SIG-M5 treated with dmso at 0.1 percent for 504 hours (cell line): Measurements from ENCODE around the gene NPIPB6.

Source experiments
- DNase-seq: peaks from one replicate; lab custom pipeline; 2025; ENCODE audit not compliant: unreplicated experiment; lab: John Stamatoyannopoulos, UW

The NPIPB6 gene

GRCh38 chr16:28300327-28300726, 63.0 kb downstream of the NPIPB6 start:
- DNase-seq = no peak

GRCh38 chr16:28298511-28298878, 64.8 kb downstream of the NPIPB6 start:
- no peak for DNase-seq

GRCh38 chr16:28297784-28298510, 65.4 kb downstream of the NPIPB6 start:
- DNase-seq = no peak

GRCh38 chr16:28297308-28297707, 66.0 kb downstream of the NPIPB6 start:
- no peak for DNase-seq

- no peak for DNase-seq
These were observed 68.0 kb downstream of the NPIPB6 start for GRCh38 chr16:28295276-28295675.

- DNase-seq = no peak
These were observed 69.1 kb downstream of the NPIPB6 start for GRCh38 chr16:28294201-28294600.

GRCh38 chr16:28293601-28293960, 69.7 kb downstream of the NPIPB6 start:
- no peak for DNase-seq

GRCh38 chr16:28292731-28293600, 70.3 kb downstream of the NPIPB6 start:
- no peak for DNase-seq
